Liver (tissue), 3 donors: ENCODE results near the gene TNKS2.

Experiments
- CTCF ChIP-seq: fragments of 150-350 bp; IDR thresholded peaks from 2 replicates; pipeline ENCODE4 v1.5.1; 2017; ENCODE audit warnings: improper control_type of control experiment, low read depth, low read length; ENCODE audit not compliant: missing input control
- EGR1 ChIP-seq, 2 donors: IDR thresholded peaks; 2 replicates each; pipeline ENCODE4 v1.6.1; 2016 to 2018; ENCODE audit warnings: antibody characterized with exemption in 2 of 2, low read depth in 2 of 2
- FOXA1 ChIP-seq: IDR thresholded peaks from 2 replicates; pipeline ENCODE4 v1.6.1; 2016; ENCODE audit warnings: antibody characterized with exemption
- FOXA2 ChIP-seq: IDR thresholded peaks from 2 replicates; pipeline ENCODE4 v1.6.1; 2016; ENCODE audit warnings: antibody characterized with exemption
- GABPA ChIP-seq, 2 donors: IDR thresholded peaks in 1 of 2; conservative IDR thresholded peaks in 1 of 2; 2 replicates each; pipeline ENCODE4 v1.6.1; 2016; ENCODE audit warnings: antibody characterized with exemption in 2 of 2, mild to moderate bottlenecking in 1 of 2, moderate library complexity in 1 of 2
- HNF4A ChIP-seq, 2 donors: conservative IDR thresholded peaks; 2 replicates each; pipeline ENCODE4 v1.6.1; 2016; ENCODE audit warnings: antibody characterized with exemption in 2 of 2, mild to moderate bottlenecking in 2 of 2
- JUND ChIP-seq, 2 donors: IDR thresholded peaks; 2 replicates each; pipeline ENCODE4 v1.6.1; 2016; ENCODE audit warnings: antibody characterized with exemption in 2 of 2
- RAD21 ChIP-seq, 2 donors: IDR thresholded peaks; 2 replicates each; pipeline ENCODE4 v1.6.1; 2016; ENCODE audit warnings: antibody characterized with exemption in 2 of 2, mild to moderate bottlenecking in 2 of 2
- REST ChIP-seq: IDR thresholded peaks from 2 replicates; pipeline ENCODE4 v1.6.1; 2016; ENCODE audit warnings: antibody characterized with exemption, mild to moderate bottlenecking
- RXRA ChIP-seq, 2 donors: IDR thresholded peaks; 2 replicates each; pipeline ENCODE4 v1.6.1; 2017 to 2018; ENCODE audit warnings: antibody characterized with exemption in 2 of 2, mild to moderate bottlenecking in 1 of 2
- SP1 ChIP-seq: IDR thresholded peaks from 2 replicates; pipeline ENCODE4 v1.6.1; 2018; ENCODE audit warnings: antibody characterized with exemption, mild to moderate bottlenecking
- TAF1 ChIP-seq: conservative IDR thresholded peaks from 2 replicates; pipeline ENCODE4 v1.6.1; 2016; ENCODE audit warnings: antibody characterized with exemption, mild to moderate bottlenecking
- YY1 ChIP-seq: IDR thresholded peaks from 2 replicates; pipeline ENCODE4 v1.6.1; 2016; ENCODE audit warnings: antibody characterized with exemption, mild to moderate bottlenecking
- ZBTB33 ChIP-seq: IDR thresholded peaks from 2 replicates; pipeline ENCODE4 v1.6.1; 2016; ENCODE audit warnings: antibody characterized with exemption
- donor health status: healthy.
- donor health status: healthy.

GRCh38 chr10:91864099-91864498 is 65.9 kb downstream of the TNKS2 start:
- TF ChIP-seq CTCF = no peak
- TF ChIP-seq FOXA2 = no peak
- no peak for TF ChIP-seq GABPA (IDR thresholded peaks at IDR 0.05 in 1 of 2, conservative IDR thresholded peaks at IDR 0.05 in 1 of 2)
- TF ChIP-seq EGR1 (IDR thresholded peaks at IDR 0.05; ENCODE audit: low read depth in 2 of 2) = no peak
- no peak for TF ChIP-seq SP1
- TF ChIP-seq TAF1 = no peak
- TF ChIP-seq YY1 = no peak
- TF ChIP-seq REST = no peak
- no peak for TF ChIP-seq RXRA (IDR thresholded peaks at IDR 0.05)
- no peak for TF ChIP-seq RAD21 (IDR thresholded peaks at IDR 0.05)
- TF ChIP-seq FOXA1 = no peak
- no peak for TF ChIP-seq HNF4A (conservative IDR thresholded peaks at IDR 0.05)
- TF ChIP-seq JUND (IDR thresholded peaks at IDR 0.05) = no peak
- no peak for TF ChIP-seq ZBTB33
